GM19455 (cell line): Measurements from ENCODE around the gene CDH12.
"Not testable (repeated sequence)": the region's sequence is repeated elsewhere in the genome, so short reads cannot be mapped to it uniquely, and the experiment has no call there.

ENCODE experiments used
- ATAC-seq: cut with Tn5 transposase; IDR thresholded peaks from one replicate; pipeline ENCODE4 v1.9.1; 2021; ENCODE audit not compliant: unreplicated experiment

The CDH12 gene

DNA sequence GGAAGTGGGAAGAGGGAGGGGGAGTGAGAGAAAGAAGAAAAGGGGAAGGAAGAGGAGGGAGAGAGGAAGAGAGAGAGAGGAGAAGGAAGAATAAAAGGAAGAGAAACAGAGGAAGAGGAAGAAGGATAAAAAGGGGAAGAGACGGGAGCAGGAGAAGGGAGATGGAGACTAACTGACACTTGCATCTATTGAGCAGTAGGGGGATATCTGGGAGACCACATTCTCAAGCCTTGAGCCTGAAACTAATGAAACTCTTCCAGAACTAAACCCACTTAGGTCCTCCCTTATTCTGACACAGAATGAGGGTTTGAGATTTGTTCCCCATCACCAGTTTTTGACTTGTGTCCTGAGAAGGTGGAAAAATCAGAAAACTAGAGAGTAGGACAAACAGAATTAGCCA, 533.3 kb downstream of the CDH12 start:
- ATAC-seq, result no peak

DNA sequence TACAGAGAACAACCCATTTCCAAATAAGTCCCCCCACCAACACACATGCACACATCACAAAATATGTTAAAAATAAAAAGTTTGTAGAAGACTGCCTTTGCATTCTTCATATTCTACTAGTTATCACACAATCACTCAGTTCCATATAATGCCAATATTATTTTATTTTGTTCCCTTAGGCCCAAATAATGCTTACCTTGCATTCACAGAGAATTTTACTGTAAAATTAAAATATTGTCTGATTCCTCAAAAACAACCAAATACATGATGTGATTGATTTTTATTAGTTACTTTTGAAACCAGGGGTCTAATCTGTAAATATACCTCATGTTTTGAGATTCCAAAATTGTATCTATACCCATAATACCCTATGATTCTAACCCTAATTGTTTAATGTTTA, 536.9 kb downstream of the CDH12 start:
- ATAC-seq, result no peak

DNA sequence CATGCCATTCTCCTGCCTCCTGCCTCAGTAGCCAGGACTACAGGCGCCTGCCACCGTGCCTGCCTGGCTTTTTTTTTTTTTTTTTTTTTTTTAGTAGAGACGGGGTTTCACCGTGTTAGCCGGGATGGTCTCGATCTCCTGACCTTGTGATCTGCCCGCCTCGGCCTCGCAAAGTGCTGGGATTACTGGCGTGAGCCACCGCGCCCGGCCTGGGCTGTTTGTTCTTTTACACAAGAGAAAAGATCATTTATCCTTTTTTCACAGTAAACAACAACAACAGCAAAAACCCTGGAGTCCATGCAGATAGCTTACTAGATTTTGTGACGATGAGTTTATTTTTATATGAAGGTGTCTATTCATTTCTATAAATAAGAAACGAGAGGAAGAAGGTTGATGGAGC, 538.1 kb downstream of the CDH12 start:
- ATAC-seq, result not testable (repeated sequence)

DNA sequence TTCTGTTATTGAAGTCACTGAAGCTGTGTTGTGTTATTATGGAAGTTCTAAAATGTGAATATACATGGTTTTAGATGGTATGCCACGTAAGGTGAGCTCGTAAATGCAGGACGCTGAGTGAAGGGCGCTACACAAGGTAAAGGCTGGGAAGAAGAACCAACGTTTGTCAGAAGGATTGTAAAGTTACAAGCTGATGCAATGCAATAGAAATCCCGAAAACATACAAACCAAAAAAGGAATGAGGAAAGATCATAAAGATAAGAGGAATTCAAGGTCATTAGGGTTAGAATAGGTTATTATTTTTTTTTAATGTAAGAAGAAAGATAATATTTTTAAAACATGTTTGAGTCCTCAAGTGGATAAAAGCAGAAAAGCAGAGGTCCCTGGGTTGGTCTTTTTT, 538.6 kb downstream of the CDH12 start:
- ATAC-seq, result no peak

DNA sequence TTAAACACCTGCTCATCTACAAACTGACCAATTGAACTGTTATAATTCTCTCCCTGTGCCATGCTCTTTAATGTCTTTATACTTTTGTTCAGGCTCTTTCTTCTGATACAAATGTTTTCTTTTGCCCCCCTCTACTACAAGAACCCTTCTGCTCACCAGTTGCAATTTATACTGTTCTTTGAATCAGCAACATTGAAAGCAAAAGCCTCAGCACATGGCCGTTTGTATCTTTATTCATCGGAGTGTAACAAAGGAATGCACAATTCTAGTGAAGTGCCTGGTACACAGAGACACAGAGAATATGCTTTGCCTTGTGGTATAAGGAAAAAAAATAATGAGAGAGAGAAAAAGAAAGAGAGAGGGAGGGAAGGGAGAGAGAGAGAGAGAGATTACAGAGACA, 547.1 kb downstream of the CDH12 start:
- ATAC-seq, result no peak

DNA sequence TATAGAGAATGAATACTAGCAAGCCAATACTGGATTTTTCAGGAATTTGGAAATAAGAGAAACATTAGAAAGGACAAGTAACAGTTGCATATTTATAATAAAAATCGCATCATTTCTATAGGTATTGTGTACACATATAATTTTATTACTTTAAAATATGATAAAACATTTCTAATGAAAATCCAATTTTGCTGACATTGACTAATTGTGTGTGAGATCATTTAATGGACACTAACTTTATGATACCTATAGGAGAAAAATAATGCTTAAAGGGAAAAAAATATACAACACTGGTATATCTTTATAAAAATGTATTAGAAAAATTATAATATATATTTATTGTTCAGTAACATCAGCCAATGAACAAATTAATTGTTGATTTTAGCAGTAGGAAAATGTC, 557.3 kb downstream of the CDH12 start:
- no peak for ATAC-seq

DNA sequence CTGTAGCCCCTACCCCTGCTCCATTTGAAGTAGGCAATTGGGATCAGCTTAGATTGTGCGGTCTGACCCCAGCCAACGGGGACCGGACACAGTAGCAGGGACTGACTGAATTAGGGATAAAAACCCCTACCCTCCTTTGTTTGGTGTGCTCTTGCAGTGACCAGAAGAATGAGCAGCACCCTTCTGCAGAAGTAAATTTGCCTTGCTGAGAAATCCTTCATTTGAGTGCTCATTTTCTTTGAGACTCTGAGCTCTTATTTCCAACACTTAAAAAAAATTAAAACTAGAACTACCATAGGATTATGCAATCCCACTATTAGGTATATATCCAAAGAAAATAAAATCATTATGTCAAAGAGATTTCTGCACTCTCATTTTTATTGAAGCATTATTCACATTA, 560.0 kb downstream of the CDH12 start:
- ATAC-seq, result no peak

DNA sequence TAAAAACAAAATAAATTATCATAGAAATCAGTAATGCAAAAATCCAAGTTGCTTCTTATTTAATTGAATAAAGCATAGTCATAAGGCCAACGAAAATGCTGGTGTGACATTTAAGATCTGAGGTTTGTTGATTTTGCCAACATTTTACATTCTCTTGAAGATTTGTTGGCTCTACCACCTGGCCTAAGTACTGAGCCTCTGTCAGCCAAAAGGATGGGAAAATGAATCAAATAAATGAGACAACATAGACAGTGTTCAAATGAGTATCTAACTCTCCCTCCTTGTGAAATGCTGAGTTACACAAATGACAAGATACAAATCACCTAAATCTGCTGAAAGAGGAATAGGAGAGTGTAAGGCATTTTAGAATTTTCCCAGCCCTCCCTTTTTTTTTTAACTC, 575.0 kb downstream of the CDH12 start:
- ATAC-seq, result no peak

DNA sequence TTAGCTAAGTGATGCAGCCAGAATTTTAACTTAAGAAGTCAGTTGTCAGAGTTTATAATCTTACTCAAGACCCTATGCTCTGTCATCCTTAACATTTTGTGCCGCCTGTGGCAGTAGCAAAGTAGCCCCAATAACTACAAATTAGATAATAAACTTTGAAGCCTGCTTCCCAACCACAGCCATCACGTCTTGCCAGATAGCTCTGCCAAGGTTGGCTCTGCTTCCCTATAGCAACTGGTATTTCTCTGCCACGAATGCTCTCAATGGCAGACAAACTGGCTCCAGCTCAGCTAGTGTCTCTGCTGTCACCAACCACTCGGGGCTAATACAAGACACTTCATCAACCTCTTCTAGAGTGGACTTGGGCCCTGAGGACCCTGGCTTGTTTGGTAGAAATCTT, 576.1 kb downstream of the CDH12 start:
- ATAC-seq, result no peak

DNA sequence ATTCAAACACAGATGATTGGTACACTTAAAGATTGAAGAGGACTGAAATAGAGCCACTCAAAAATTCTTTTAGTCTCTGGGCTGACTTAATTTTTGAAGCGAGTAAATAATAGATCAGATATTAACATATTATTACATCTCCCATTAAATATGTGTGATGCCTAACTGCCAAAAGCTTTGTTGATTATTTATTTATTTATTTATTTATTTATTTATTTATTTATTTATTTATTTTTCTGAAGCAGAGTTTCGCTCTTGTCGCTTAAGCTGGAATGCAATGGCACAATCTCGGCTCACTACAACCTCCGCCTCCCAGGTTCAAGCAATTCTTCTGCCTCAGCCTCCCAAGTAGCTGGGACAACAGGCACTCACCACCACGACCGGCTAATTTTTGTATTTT, 587.3 kb downstream of the CDH12 start:
- not testable (repeated sequence) for ATAC-seq

DNA sequence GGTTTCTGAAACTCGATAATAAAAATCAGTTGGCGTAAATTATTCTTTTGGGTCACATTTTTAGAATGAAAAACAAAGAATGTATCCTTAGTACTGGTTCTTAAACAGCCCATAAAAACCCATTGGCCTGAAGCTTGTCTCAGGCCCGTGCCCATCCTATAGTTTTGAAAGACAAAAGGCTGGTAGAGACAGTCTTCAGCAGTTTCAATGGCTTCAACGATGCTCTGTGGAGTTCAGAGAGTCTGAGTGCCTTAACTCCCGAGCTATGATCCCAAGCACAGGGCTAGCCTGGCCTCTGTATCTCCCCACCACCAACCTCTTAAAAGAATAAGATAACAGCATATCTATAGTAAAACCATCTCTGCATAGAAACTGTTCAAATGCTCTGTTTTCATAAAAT, 595.0 kb downstream of the CDH12 start:
- ATAC-seq, result no peak

DNA sequence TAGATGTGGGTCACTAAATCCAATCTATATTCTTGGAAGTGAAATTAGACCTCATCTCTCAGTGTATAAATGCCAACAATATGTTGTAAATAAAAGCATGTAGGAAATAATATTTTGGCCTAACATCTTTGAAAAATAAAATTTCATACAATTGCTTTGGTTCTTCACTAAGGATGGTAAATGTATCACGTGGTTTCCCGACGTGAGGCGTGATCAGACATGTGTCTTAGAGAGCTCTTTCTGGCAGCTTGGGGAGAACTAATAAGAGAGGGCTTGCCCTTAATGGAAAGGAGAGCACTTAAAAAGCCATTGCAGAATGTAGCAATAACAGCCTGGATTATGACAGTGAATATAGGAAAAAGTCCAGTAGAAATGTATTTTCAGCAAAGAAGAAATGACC, 602.6 kb downstream of the CDH12 start:
- no peak for ATAC-seq

DNA sequence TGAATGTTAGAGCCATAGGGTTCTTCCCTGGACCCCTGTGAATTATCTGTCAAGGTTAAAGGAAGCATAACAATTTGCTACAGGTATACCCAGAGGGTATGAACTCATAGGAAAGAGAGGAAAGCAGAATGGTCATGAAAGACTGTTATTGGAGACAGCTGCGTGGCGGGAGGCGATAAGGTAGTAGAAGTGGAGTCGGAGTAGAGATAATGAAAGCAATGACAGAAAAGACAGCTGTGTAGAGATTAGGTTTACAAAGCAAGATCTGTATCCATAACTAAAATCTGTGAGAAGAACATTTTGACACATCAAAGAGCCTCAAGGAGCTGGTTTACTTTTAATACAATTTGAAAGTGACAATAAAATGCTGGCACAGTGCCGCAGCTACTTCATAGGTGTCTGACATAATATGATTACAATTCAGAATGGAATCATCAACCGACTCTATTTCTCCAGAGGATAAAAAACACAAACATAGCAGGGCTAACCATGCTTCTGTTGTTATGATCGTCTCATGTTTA, 603.9 kb downstream of the CDH12 start:
- no peak for ATAC-seq

DNA sequence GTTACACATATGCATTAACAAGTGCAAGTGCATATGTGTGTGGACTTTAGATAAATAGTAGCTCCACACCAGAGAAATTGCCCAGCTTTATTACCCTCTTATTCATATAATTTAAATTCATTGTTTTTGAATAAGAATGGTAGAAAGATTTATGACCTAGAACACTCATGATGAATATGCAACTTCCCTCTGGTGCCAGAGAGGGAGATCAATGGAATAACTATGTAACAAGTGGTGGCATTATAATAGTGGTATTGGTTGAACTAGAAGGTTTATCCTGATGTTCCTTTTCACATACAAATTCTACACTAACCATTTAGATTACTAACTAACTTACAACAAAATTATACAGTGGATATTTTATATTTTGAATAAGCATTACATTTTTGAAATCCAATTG, 607.4 kb downstream of the CDH12 start:
- ATAC-seq, result no peak

DNA sequence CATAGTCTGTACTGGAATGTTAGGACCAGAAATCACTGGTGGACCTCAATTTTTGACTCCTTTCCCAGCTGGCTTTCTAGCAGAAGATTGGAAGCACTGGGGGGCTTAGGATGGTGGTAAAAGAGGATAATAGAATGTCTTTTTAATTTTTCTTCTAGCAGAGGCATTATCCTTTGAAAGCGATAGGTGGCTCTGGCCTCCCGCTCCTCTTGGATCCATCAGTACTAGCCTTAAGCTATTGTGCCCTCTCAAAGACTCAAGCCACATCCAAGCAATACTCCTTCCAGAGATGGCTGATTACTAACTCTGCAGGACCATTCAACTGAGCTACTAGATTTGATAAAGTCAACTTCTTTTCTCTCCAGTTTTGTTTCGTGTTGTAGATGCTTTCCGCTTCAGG, 610.6 kb downstream of the CDH12 start:
- ATAC-seq, result no peak

DNA sequence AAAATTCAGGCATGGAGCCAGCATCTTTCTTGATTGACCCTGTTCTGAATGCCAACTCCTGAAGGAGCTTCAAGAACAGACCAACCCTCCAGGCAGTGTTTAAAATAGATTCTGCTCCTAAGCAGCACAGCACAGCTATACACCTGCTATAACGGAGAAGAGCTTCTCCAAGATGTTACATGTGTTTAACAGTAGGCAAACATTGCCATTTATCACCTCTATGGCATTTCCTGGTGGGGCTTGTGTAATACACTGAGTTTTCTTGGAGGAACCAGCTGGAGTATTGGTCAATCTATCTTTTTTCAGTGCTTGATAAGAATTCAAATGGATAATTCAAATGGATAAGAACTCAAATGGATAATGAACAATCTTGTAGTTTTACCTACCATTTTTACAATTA, 615.1 kb downstream of the CDH12 start:
- ATAC-seq, result no peak

DNA sequence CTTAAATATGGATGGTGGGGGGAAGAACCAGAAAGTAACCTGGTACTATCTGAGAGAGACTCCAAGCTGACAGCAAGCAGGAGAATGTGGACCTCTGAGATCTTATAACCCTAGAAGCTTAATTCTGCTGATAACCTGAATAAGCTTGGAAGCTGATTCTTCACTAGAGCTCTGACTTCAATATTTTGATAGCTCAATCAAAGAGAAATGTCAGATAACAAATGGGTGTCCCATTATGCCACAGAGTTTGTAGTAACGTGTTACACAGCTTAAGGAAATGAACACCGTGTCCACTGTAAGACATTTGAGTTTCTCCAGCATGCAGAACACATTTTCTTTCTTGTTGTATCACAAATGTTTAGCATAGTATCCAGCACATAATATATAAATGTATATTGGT, 626.7 kb downstream of the CDH12 start:
- ATAC-seq, result no peak

DNA sequence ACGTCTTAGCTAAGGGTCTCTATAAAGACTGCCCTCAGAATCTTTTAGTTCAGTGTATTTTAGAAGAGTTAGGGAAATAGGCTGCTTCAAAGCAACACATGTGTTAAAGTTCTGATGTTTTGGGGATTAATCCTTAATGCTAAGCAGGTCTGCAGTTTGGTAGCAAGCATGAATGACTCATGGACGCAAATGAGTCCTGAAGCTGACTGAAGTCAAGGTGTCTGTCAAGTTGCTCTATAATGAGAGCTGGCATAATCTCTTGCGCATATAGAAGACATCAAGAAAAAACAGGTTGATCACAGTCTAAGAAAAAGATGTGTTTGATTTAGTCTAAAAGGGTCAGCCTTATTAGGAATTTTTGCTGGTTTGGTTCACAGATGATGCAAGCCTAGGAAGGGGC, 630.1 kb downstream of the CDH12 start:
- no peak for ATAC-seq

DNA sequence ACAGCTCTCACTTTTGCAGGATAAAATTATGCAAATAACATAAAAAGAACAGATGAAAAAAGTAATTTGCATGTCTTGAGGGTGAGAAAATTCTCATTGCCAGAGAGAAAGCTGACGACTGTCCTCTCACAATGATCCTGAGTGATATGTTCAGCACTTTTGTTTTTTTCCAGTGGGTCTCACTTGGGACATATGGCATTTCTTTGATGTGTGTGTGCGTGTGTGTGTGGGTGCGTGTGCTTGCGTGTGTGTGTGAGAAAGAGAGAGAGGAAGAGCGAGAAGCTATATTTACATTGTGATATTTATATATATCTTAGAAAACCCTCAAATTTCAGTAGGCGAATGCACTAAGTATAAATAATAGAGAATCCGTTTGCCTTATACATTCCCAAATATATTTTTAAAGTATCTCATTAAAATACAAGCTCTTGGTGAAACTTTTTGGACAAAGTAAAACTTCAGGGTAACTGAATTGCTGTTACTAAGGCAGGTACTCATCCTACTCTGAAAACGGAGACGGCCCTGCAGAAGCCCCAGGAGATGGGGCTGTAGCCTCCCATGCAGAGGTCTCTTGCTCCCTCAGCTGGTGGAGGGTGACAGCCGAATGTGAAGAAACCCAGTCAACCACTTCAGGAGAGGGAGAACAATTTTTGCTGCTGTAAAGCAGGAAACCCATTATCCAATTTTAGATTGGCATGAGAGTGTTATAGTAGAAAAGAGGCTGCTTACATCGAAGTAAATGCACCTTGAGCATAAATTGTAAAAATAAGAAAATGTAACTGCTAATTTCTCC, 639.2 kb downstream of the CDH12 start:
- ATAC-seq, result not testable (repeated sequence)

DNA sequence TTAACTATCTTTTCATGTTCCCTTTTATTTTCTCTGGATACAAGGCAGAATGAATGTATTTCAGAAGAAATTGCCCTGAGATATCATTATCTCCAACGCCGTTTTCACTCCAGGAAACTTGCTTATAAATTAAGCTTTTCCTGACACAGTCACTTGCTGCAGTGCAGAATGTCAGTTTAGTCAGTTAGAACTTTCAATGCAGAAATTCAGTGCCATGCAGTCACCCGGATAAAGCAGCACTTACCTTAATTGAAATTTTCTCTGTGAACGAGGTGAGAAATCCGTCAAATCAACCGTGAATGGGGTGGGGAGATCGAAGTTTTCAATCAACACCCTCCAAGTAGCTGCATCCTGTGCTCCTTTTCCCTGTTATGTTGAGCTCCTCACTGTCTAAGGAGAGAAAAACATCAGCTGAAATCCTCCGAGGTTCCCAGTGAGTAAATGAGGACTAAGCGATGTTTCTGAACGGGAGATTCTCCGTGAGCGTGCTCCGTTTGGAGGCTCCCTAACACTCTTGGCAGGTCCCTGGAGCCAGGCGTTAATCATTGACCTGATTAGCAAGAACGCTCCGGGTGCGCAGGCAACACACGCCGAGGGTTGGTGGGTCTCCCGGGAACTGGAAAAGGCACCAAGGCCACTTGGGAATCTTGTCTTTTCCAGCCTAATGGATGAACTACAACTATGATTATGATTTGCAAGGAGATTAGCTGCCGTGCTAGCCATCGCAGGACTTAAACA, 640.7 kb downstream of the CDH12 start:
- not testable (repeated sequence) for ATAC-seq

DNA sequence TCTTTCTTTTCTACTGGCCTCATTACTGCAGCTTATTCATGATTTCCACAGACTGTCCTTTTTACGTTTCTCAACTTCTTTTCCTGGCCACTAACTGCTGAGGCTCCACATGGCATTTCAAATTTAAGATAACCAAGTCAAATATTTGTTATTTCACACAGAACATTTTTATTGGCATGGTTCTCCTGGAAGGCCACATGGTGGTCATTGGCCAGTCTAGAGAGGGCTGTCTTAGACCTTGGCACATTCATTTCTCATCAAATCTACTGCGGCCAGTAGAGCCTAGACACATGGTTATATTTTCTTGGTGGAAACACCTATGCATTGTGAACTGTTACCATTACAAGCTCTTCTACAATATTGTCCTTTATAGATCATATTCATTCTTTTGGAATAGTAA, 644.7 kb downstream of the CDH12 start:
- ATAC-seq, result not testable (repeated sequence)

DNA sequence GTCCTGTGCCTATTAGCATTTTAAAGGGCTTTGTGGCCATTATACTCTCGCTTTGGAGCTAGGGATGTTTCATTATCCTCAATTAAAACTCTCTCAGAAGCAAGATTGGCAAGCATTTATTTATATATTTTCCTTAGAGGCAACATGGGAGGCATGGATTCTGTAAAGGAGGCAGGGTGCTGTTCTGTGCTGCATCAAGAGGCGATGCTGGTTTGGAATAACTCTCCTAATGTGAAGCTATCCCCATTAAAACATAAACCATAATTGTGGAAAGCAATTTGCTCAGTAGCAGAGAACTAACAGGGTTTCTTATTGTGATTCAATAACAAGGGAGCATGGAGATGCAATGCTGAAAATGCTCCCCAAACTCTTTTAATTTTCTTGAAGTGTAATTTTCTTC, 664.5 kb downstream of the CDH12 start:
- ATAC-seq, result not testable (repeated sequence)
